Measurements from ENCODE around the gene SEMA4G. TPM values are rescaled to one million over a fixed set of nuclear protein-coding genes. Genes with fewer than 3 reads are reported as not detected.

The SEMA4G gene
- total and polyA plus RNA-seq, 2 of the 13 experiments (the other 11 are each of a cell fraction or from before 2014, with no cell fraction given): 46.2 to 207 TPM

- TF ChIP-seq LCORL (IDR thresholded peaks at IDR 0.05) (0 out of 2 replicates have a peak, but pooled peaks have one; percentile 16), LCORL (CRISPR knock-in tag; IDR thresholded peaks at IDR 0.05) (peak; percentile 31; the same call in 1 of the 2 replicates), CSRNP1 (CRISPR knock-in tag; IDR thresholded peaks at IDR 0.05) (no peak), ZUFSP (CRISPR knock-in tag; IDR thresholded peaks at IDR 0.05; ENCODE audit: borderline replicate concordance) (no peak), ZNF83 (CRISPR knock-in tag; IDR thresholded peaks at IDR 0.05; ENCODE audit: borderline replicate concordance) (no peak), DMAP1 (CRISPR knock-in tag; IDR thresholded peaks at IDR 0.05) (no peak), GTF2F1 (IDR thresholded peaks at IDR 0.05; ENCODE audit: low read length) (no peak), ZNF773 (CRISPR knock-in tag; IDR thresholded peaks at IDR 0.05; ENCODE audit: borderline replicate concordance) (no peak), PAF1 (CRISPR knock-in tag; IDR thresholded peaks at IDR 0.05) (no peak), NRL (CRISPR knock-in tag; IDR thresholded peaks at IDR 0.05; ENCODE audit: borderline replicate concordance) (no peak), TRIM22 (IDR thresholded peaks at IDR 0.05) (no peak), ZNF24 (IDR thresholded peaks at IDR 0.05) (no peak), ZNF598 (CRISPR knock-in tag; IDR thresholded peaks at IDR 0.05; ENCODE audit: borderline replicate concordance) (no peak), ZNF792 (CRISPR knock-in tag; IDR thresholded peaks at IDR 0.05) (peak; percentile 55; the same call in 1 of the 2 replicates), ZNF558 (CRISPR knock-in tag; IDR thresholded peaks at IDR 0.05; ENCODE audit: borderline replicate concordance) (no peak), ZNF354B (CRISPR knock-in tag; IDR thresholded peaks at IDR 0.05) (no peak), GZF1 (CRISPR knock-in tag; IDR thresholded peaks at IDR 0.05) (0 out of 2 replicates have a peak, but pooled peaks have one; percentile 3), SIX4 (CRISPR knock-in tag; IDR thresholded peaks at IDR 0.05) (no peak), PTBP1 (IDR thresholded peaks at IDR 0.05; ENCODE audit: low read depth, low read length, poor library complexity, severe bottlenecking) (no peak), IRF2 (CRISPR knock-in tag; IDR thresholded peaks at IDR 0.05) (0 out of 2 replicates have a peak, but pooled peaks have one; percentile 11), SNRNP70 (IDR thresholded peaks at IDR 0.05; ENCODE audit: low read depth, low read length) (no peak), PCBP1 (IDR thresholded peaks at IDR 0.05; ENCODE audit: borderline replicate concordance, low read depth, low read length) (0 out of 2 replicates have a peak, but pooled peaks have one; percentile 46), ZNF431 (CRISPR knock-in tag; IDR thresholded peaks at IDR 0.05; ENCODE audit: borderline replicate concordance, low read depth) (no peak), HOXA7 (CRISPR knock-in tag; IDR thresholded peaks at IDR 0.05) (no peak), ZNF709 (CRISPR knock-in tag; IDR thresholded peaks at IDR 0.05) (no peak), NR1H2 (CRISPR knock-in tag; IDR thresholded peaks at IDR 0.05; ENCODE audit: borderline replicate concordance, low read depth) (no peak), ZNF296 (CRISPR knock-in tag; conservative IDR thresholded peaks at IDR 0.05) (0 out of 2 replicates have a peak, but pooled peaks have one; percentile 9)
Observed at GRCh38 chr10:100998183-100998990, 29.1 kb downstream of the SEMA4G start (continued).
